Testis (tissue), 2 donors: ENCODE data around the gene CFH.

Source experiments
- POLR2A ChIP-seq: fragments of 450-650 bp; IDR thresholded peaks from one replicate; pipeline ENCODE4 v1.6.1; 2017; ENCODE audit warnings: antibody characterized with exemption, mild to moderate bottlenecking, moderate library complexity
- TF ChIP-seq, protein P1 (sequence below), 3 experiments: fragments of 450-650 bp in 2 of 3; fragments of 200-600 bp in 1 of 3; sonication (generic) in 1 of 3; IDR thresholded peaks; one replicate each; pipeline ENCODE4 v1.5.1; 2016 to 2019; ENCODE audit warnings: antibody characterized with exemption in 3 of 3, mild to moderate bottlenecking in 2 of 3, moderate library complexity in 1 of 3

DNA sequence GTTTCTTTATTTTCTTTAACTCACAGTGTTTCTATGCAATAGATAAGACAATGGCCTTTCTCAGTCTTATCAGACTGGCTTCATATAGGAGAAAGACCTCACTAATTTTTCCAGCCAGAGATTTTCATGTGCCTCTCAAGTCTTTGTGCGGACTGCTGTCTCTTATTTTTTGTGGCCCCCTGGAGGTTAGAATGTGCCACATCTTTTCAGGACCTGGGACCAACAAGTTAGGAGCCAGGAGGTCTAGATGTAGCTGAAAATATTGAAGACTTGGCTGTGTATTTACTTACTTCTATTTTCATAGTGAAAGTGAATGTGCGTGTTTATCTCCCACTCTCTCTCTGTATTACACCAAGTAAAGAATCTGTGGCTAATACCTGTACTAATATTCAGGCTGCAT, 80.7 kb downstream of the CFH start:
- TF ChIP-seq, protein P1, sequence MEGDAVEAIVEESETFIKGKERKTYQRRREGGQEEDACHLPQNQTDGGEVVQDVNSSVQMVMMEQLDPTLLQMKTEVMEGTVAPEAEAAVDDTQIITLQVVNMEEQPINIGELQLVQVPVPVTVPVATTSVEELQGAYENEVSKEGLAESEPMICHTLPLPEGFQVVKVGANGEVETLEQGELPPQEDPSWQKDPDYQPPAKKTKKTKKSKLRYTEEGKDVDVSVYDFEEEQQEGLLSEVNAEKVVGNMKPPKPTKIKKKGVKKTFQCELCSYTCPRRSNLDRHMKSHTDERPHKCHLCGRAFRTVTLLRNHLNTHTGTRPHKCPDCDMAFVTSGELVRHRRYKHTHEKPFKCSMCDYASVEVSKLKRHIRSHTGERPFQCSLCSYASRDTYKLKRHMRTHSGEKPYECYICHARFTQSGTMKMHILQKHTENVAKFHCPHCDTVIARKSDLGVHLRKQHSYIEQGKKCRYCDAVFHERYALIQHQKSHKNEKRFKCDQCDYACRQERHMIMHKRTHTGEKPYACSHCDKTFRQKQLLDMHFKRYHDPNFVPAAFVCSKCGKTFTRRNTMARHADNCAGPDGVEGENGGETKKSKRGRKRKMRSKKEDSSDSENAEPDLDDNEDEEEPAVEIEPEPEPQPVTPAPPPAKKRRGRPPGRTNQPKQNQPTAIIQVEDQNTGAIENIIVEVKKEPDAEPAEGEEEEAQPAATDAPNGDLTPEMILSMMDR (IDR thresholded peaks at IDR 0.05), result no peak
- TF ChIP-seq POLR2A, result no peak
